ENCODE data around the gene SNAI1. TPM values are rescaled to one million over a fixed set of nuclear protein-coding genes. Genes with fewer than 3 reads are reported as not detected.
A peak's percentile ranks its signal among the peaks of the same experiment; 100 is the strongest.

The SNAI1 gene
- polyA plus RNA-seq, 1 experiment: 2.3 TPM

- TF ChIP-seq CTCF (IDR thresholded peaks at IDR 0.05; ENCODE audit: low read depth, low read length): no peak
- CTCF ChIA-PET: no interaction called here
- H3K9me3 ChIP-seq (ENCODE audit: control insufficient read depth, insufficient read depth, low read length): no peaks in the 10 kb centered on the region
- H3K27ac ChIP-seq (ENCODE audit: low read depth, low read length): no peak overlapping the region
- H3K27me3 ChIP-seq (ENCODE audit: control insufficient read depth, insufficient read depth, low read length): no peaks in the 10 kb centered on the region
- DNase-seq (ENCODE audit: low read depth, low spot score): peak; percentile 60
- POLR2A ChIA-PET: interaction anchor here (0.6 kb wide), 1 partner anchor 14 kb away, joined by 3 read pairs; no protein-coding TSS in a partner anchor
- no peak overlapping the region for H3K4me3 ChIP-seq (ENCODE audit: low read depth, low read length)
These were observed 20.5 kb downstream of the SNAI1 start for GRCh38 chr20:50003253-50003656.

GRCh38 chr20:50004229-50004628 lies 21.4 kb downstream of the SNAI1 start:
- Histone ChIP-seq H3K4me3 (ENCODE audit: low read depth, low read length) (no peak overlapping the region), H3K27me3 (ENCODE audit: control insufficient read depth, insufficient read depth, low read length) (no peaks in the 10 kb centered on the region), H3K9me3 (ENCODE audit: control insufficient read depth, insufficient read depth, low read length) (no peaks in the 10 kb centered on the region), H3K27ac (ENCODE audit: low read depth, low read length) (no peak overlapping the region)
- TF ChIP-seq CTCF (IDR thresholded peaks at IDR 0.05; ENCODE audit: low read depth, low read length): no peak
- ChIA-PET CTCF (no interaction called here), POLR2A (interaction anchor here (1.5 kb wide), 1 partner anchor 15 kb away, joined by 5 read pairs; no protein-coding TSS in a partner anchor)
- DNase-seq (ENCODE audit: low read depth, low spot score): no peak

- no peaks in the 10 kb centered on the region for H3K27me3 ChIP-seq (ENCODE audit: control insufficient read depth, insufficient read depth, low read length)
- no peak overlapping the region for H3K4me3 ChIP-seq (ENCODE audit: low read depth, low read length)
- ChIA-PET POLR2A (no interaction called here), CTCF (interaction anchor here (1.4 to 2.1 kb wide), 2 partner anchors 27 to 66 kb away, joined by 4 to 12 read pairs; no protein-coding TSS in a partner anchor)
- no peak for DNase-seq (ENCODE audit: low read depth, low spot score)
- H3K27ac ChIP-seq (ENCODE audit: low read depth, low read length): no peak overlapping the region
- no peaks in the 10 kb centered on the region for H3K9me3 ChIP-seq (ENCODE audit: control insufficient read depth, insufficient read depth, low read length)
- no peak for TF ChIP-seq CTCF (IDR thresholded peaks at IDR 0.05; ENCODE audit: low read depth, low read length)
These were observed 22.7 kb downstream of the SNAI1 start for GRCh38 chr20:50005471-50005981.

GRCh38 chr20:50007369-50007768 lies 24.6 kb downstream of the SNAI1 start:
- no peak overlapping the region for H3K27ac ChIP-seq (ENCODE audit: low read depth, low read length)
- ChIA-PET POLR2A (no interaction called here), CTCF (interaction anchor here (2.1 kb wide), 1 partner anchor 29 kb away, joined by 12 read pairs; no protein-coding TSS in a partner anchor)
- DNase-seq (ENCODE audit: low read depth, low spot score): no peak
- H3K4me3 ChIP-seq (ENCODE audit: low read depth, low read length): no peak overlapping the region
- no peaks in the 10 kb centered on the region for H3K9me3 ChIP-seq (ENCODE audit: control insufficient read depth, insufficient read depth, low read length)
- no peaks in the 10 kb centered on the region for H3K27me3 ChIP-seq (ENCODE audit: control insufficient read depth, insufficient read depth, low read length)
- TF ChIP-seq CTCF (IDR thresholded peaks at IDR 0.05; ENCODE audit: low read depth, low read length): no peak

- H3K27me3 ChIP-seq (ENCODE audit: control insufficient read depth, insufficient read depth, low read length): no peaks in the 10 kb centered on the region
- H3K9me3 ChIP-seq (ENCODE audit: control insufficient read depth, insufficient read depth, low read length): no peaks in the 10 kb centered on the region
- H3K27ac ChIP-seq (ENCODE audit: low read depth, low read length): no peak overlapping the region
- TF ChIP-seq CTCF (IDR thresholded peaks at IDR 0.05; ENCODE audit: low read depth, low read length): no peak
- no peak overlapping the region for H3K4me3 ChIP-seq (ENCODE audit: low read depth, low read length)
- DNase-seq (ENCODE audit: low read depth, low spot score): no peak
- ChIA-PET POLR2A (interaction anchor here (0.5 to 0.6 kb wide), 2 partner anchors 52 to 93 kb away, joined by 4 to 7 read pairs; no protein-coding TSS in a partner anchor), CTCF (no interaction called here)
These were observed 25.2 kb downstream of the SNAI1 start for GRCh38 chr20:50008007-50008406.

Data from AG04450 (cell line).